GM19463 (cell line): ENCODE measurements around the gene MTUS2.

Experiments used
- ATAC-seq: cut with Tn5 transposase; IDR thresholded peaks from one replicate; pipeline ENCODE4 v1.9.1; 2021; ENCODE audit warnings: mild to moderate bottlenecking, moderate library complexity; ENCODE audit not compliant: unreplicated experiment

MTUS2 gene

DNA sequence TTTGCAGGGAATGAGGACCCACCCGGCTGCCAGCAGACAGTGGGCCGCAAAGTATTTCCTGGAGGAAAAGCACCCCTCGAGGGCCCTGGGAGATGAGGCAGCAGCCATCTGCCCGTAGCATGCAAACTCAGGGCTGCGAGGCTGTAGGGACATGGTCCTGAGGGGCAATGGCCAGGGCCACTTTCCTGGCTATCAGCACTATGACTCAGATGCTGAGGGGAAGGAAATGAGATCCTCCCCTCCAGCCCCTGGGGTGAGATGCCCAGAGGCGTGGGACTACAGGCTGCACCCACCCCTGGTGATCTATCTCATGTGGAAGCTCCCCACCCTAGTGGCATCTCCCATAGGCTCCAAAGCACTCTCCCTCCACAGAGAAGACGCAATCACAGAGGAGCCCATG lies 695.2 kb downstream of the MTUS2 start:
- no peak for ATAC-seq

DNA sequence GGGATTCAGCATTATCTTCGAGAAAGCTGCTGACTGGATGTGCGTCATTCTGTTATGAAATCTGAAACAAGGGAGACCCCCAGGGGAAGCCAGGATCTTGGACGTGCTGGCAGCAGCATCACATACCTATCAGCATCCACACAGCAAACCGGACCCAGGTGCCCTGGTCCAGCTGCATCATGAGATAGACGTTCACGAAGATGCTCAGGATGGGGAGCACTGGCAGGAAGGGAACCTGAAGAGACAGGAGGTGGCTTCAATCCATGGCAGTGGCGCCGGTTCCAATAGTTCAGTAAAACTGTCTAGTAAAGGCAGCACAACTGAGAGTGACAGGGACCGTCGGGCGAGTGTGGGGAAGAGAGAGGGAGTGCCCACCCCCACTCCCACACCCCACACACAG lies 695.9 kb downstream of the MTUS2 start:
- ATAC-seq: no peak

DNA sequence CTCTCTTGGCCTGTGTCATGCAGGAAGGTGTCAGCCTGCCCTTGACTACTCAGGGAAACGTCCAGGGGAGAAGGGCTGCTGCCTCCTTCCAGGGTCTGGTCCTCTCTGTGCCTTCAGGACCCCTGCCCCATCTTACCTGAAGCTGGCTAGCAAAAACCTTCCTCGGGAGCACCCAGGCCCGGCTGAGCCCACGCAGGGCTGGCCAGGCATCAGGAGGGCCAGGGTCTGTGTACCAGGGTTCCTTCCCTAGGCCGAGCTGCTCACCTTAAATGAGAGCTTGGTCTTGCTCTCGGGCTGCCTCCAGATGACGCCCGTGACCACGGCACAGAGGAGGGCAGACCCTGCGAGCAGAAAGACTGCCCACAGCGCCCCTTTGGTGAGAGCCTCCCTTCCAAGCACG lies 696.7 kb downstream of the MTUS2 start:
- no peak for ATAC-seq

DNA sequence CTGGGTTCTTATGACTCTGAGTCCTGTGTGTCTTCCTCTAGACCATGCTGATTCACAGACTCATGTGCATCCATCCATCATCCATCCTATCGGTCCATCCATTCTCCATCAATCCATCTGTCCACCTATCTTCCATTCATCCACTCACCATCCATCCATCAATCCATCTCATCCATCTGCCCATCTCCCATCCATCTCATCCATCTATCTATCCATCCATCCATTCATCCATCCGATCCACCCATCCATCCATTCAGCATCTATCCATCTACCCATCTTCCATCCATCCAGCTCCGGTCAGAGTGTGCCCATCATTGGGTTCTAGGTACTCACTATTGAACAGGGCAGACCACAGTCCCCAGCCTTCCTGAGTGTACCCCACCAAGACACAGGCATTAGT lies 699.8 kb downstream of the MTUS2 start:
- no peak for ATAC-seq

DNA sequence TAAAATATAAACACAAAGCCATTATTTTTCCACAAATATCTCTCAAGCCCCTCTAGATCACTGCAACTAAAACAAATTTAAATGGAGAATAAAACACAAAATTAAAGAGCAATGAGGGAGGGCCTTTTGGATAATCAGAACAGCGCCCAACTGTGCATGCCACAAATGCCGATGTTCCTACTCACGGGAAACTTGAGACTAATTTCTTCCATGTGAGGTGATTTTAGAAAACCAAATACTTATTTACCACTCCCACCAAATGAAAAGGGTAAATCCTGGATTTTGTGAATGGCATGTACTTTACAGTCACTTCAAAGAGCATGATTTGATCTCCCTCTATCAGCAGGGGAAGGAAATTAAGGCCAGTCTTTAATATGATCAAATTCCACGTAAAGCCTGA lies 700.5 kb downstream of the MTUS2 start:
- ATAC-seq: no peak

DNA sequence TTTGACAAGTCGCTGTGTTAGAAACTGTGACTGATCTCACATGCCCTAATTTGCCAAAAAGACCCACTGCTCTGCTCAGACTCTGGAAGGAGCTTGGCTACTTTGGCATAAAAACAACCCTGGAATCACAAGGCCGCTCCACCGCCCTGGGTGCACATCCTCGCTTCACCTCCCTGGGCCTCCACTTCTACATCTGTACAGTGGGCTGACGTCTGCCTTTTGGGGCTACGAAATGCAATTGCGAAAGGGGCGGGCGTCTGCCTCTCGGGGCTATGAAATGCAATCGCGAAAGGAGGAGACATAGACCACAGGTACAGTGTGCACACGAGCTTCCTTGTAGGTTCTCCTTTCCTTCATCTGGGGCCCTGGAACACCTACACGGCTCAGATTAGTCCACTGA lies 701.2 kb downstream of the MTUS2 start:
- ATAC-seq: no peak

DNA sequence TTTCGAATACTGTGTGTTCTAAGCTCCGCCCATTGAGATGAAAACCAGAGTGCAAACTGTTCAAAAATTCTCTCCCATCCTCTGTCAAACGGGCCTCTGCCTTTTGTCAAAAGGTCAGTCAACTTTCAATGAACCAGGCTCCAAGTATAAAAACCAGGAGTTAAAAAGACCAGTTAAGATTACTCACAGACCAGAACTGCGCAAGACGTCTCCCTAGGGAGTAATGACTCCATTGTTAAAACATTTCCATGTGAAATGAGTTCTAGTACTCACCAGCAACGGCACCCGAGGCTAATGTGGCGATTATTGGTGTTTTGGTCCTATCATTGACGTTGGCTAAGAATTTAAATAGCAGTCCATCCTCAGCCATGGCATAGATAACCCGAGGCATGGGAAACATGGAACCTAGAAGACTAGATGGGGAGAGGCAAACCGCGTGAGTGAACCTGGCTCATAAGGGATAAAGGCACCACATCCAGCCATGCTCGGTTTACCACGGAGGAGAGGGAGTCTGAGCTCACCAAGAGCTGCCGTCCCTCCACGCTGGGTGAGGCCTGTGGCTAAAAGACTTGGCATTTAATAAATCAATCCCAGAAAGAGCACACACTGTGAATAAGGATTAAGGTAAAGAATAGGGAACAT lies 702.0 kb downstream of the MTUS2 start:
- no peak for ATAC-seq

DNA sequence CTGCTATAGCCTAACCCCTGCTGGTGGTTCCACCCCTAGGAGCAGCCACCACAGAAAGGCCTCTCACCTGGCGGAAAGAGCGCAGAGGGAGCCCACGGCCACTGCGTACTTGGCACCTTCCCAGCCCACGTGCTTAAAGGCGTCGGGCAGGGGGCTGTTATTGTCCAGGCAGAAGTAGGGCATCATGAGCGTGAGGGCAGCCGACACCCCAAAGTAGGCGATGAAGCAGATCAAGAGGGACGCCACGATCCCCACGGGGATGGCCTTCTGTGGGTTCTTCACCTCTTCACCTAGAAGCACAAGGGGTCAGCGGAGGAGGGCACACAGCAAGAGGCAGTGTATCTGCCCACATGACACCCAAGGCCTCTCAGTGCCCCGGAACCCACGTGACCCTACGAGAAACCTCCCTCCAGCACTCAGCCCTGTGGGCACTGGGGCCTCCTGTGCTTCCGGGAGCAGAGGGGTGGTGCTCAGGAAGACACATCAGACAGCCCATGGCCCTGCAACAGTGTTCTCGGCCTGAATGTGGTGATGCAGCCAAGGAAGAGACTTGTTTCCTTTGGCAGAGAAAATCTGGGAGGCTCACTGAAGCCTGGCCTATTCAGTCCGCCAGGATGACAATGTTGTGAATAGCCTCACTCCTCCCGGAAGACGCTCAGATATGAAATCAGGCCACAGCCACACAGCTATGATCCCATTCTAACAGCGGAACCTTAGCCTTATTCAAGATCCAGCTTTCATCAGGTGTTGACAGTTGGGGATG lies 703.2 kb downstream of the MTUS2 start:
- no peak for ATAC-seq

DNA sequence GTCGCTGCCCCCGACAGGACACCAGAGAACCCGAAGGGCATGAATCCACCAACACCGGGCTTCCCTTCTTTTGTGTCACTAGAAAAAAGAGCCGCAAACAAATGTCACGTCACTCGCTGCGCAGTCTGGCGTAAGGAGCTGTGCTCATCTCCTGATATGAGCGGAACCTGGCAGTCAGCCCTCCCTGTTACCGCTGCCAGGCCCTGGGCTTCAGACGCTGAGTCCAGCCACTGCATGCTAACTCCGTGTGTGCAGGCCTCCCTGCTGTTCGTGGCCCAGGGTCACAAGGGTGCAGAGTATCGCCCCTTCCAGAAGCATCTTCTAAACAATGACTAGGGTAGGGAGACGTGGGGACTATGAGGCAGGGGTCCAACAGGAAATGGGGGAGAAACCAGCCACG lies 704.0 kb downstream of the MTUS2 start:
- ATAC-seq: no peak

DNA sequence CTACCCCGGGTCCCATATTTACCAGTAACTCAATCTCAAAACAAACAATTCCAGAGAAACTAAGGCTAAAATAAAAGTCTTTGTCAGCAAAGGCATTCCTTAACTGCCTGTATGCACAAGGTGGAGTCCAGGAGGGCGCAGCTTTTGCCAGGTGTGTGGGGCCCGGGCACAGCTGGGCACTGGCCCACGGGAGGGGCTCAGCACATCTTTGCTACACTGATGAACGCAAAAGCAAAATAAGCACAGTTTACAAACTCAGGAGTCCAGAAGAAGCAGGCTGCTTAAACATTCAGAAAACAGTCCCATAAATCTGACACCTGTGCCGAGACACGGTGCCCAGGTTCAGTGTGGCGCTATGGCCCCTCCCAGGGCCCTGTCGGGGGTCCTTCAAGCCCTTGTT lies 704.5 kb downstream of the MTUS2 start:
- no peak for ATAC-seq

DNA sequence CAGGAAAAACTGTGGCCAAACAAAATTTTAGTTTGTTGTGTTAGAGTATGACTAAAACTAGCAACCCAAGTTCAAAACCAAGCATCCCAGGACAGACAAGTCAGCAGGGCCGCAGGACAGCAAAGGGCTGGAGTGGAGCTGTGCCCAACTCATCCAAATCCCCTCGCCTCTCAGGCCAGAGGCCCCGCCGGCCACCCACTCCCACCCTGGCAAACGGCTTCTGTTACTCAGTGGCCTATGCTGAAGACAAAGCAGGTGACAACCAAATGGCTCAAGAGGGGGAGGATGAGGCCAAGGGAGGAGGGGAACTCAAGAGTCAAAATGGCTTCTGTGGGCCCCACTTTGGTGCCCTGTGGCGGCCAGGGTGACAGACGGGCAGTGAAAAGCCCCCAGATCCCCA lies 705.6 kb downstream of the MTUS2 start:
- no peak for ATAC-seq

DNA sequence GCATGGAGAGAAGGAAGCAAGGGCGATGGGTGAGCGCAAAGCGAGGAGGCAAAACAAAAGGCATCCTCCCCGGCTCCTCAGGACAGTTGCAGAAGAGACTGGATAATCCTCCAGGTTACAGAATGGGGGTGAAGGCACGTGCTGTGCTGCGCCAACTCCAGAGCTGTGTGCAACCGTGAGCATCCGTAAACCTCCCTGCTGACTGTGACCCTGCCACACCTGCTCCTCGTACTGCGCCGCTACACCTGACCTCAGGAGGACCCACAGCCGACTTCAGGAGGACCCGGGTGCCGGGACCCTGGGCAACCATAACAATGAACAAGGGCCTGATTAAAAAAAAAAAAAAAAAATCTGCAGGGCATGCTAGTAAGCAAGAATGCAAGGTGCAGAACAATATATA lies 706.6 kb downstream of the MTUS2 start:
- no peak for ATAC-seq

DNA sequence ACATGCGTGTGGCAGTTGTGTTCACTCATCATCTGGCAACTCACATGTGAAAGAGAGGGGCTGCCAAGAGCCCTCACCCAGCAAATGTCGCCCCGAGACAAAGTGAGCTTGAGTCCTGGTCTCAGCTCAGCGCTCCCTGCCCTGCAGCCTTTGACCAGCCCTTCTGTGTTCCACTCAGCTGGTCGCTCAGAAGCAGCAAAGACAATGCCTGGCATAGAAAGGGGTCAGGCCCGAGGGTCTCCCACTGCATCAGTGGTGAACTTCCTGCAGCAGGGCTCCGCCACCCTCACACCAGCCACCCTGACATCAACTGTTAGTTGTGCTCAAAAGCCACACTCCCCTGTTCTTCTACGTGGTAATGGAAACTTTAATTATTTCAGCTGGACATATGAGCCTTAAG lies 707.4 kb downstream of the MTUS2 start:
- no peak for ATAC-seq

DNA sequence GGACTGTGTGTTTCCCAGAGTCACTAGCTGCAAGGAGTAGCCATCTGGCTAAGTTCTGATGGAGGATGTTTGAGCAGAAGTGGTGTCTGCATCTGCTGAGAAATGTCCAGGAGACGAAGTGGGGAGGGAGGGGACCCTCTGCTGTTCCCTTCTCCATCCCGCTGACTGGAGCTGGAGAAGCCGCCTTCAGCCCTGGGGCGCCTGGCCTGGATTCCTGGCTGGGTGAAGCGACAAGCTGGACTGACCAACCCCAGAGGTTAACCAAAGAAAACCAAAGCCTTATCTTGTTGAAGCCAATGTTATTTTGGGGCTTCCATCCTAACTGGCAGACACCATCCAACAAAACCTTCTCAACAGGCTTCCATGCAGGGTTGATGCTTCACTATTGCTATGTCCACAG lies 707.8 kb downstream of the MTUS2 start:
- no peak for ATAC-seq

DNA sequence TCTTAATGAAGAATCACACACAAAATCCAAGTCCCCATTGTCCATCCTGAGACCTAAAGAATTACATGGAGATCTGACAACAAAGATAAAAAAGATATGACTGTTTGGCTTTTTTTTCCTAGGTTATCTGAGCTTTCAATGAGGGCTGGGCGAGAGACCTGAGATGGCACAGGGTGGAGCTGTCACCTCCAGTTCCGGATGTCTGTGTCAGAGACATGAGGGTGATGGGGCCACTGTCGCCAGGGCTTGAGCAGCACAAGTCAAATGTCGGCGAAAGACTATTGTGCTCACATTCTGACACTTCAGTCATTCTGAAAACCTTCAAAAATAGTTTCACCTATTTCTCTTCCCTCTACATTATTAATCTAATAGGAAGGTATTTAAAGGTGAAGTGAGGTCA lies 709.6 kb downstream of the MTUS2 start:
- ATAC-seq: no peak

DNA sequence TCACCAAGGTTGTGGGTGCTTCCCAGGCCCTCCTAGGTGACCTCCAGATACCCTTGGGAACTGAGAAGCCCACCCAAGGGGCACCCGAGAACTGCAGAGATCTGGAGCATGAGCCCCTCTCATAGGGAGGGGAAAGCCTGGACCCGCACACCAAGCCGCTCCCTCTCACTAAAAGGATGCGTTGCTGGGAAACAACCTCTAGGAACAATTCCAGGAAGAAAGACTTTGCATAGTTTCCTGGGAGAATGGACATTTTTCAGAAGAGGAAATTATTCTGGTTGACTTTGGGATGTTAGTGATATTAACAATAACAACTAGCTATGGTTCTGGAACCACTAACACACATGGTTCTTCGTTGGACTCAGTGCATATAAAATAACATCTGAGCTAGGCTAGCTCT lies 710.8 kb downstream of the MTUS2 start:
- ATAC-seq: no peak

DNA sequence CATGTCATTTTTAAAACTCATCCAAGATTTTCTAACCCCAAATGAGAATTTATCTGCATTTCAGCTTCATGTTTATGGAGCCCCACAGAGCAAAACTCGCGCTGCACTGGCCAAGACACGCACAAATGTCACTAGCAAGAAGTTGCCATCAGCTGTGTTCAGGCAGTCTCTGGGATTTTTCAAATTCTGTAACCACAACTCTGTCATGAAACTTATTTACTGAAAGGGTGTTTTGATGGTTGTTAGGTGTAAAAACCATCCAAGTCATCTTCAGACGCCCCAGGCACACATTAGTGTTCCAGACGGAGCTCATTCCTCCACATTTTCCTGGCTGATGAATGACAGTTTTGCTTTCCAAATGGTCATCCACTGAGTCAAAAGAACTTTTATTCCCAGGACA lies 712.0 kb downstream of the MTUS2 start:
- no peak for ATAC-seq

DNA sequence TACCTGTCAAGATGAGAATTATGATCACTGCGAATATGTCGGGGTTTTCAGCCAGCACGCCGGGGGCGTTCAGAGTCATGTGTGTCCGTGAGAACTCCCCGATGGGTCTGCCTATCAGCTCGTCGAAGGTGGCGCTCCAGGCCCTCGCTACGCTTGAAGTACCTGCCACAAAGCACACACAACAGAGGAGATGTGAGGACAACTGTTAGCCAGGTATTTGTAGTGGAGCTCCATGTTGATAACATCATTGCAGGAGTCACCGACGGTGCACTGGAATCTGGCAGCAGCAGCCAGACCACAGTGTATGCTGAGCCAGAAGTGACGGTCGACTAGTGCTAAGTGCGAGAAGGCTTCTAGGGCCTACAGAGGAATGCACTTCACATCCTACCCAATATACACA lies 712.7 kb downstream of the MTUS2 start:
- ATAC-seq: no peak

DNA sequence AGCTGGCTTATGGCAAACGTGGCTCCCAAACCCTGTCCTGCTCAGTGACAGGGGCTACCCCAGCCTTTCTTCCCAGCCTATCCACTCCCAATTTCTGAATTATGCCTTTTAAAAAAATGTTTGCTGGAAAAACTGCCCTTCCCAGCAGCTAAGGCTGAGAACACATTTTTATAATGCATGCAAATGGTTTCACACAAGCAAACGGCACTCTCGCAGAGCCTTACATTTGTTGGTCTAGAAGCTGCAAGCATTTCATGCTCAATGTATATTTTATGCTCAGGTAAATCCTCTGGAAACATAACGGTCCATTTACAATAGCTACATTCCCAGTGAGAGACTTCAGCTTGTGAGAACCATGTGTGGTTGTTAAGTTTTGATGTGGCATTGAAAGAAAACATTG lies 713.9 kb downstream of the MTUS2 start:
- ATAC-seq: no peak

DNA sequence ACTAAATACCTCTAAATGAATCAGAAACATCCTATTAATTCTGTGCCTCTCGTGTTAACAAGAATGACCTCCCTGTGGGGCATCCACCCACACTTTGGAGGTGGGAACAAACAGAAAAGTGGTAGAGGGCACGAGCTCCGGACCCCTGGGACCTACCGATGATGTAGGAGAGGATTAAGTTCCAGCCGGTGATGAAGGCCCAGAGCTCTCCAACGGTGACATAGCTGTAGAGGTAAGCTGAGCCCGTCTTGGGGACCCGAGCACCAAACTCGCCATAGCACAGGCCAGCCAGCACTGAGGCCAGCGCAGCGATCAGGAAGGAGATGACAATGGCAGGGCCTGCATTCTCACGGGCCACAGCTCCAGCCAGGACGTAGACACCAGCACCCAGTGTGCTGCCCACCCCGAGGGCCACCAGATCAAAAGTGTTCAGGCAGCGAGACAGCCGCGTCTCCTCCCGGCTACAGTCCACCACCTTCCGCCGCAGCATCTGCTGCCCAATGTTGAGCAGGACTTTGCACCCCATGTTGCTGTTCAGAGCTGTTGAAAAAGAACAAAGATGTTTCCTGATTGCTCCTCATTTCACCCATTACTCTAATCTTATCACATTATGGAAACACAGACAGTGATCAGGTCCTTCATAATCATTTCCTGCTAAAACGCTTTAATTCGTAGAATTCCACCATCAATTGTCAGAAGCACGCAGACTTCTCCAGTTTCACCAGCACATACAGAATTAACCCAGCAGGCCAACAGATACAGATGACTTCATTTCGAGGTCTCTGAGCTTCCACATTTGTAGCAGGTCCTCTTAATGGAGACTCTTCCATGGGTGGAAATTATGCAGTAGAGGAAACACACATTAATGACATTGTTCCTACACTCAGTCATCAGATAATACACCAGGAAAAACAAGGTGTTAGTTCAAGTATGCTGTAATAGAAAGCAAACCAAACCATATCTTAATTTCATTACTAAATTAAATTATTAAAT lies 715.8 kb downstream of the MTUS2 start:
- no peak for ATAC-seq

DNA sequence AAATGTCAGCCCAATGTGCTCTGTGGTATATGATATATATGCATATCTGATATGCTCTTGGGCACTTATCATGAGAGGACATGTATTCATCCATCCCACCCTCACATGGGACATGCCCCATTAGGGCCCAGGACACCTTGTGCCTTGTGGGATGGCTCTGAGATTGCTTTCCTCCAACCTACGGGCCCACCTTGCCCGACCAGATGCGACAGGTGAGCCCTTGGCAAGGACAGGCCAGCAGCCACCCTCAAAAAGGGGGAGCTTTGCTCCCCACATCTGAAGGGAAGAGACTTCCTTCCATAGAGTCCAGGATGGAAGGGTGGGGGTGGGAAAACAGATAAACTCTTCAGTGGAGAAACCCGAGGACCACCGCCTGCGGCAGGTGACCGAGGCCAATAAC lies 716.7 kb downstream of the MTUS2 start:
- ATAC-seq: no peak
